Stimulated activated CD8-positive, alpha-beta memory T cell treated with anti-CD3 and anti-CD28 coated beads, Interleukin-15, amount 100 ng/mL, for 24 hours (primary cell): Measurements from ENCODE around the gene ADARB2.

ENCODE experiments used
- DNase-seq: peaks from one replicate; pipeline ENCODE4 v3.0.0-alpha.2; 2020; ENCODE audit warnings: low read depth

The ADARB2 gene

GRCh38 chr10:1153805-1154351 lies 583.4 kb downstream of the ADARB2 start:
- no peak for DNase-seq

GRCh38 chr10:1153251-1153763 lies 584.0 kb downstream of the ADARB2 start:
- no peak for DNase-seq

GRCh38 chr10:1152386-1153250 lies 584.7 kb downstream of the ADARB2 start:
- no peak for DNase-seq

GRCh38 chr10:1151076-1152033 lies 586.0 kb downstream of the ADARB2 start:
- DNase-seq = no peak

- DNase-seq = no peak
Observed at GRCh38 chr10:1150638-1150955, 586.7 kb downstream of the ADARB2 start.

GRCh38 chr10:1149793-1150637 lies 587.3 kb downstream of the ADARB2 start:
- DNase-seq = no peak

GRCh38 chr10:1148855-1149605 lies 588.3 kb downstream of the ADARB2 start:
- no peak for DNase-seq

- DNase-seq = no peak
Observed at GRCh38 chr10:1147810-1148209, 589.5 kb downstream of the ADARB2 start.

GRCh38 chr10:1142596-1142995 lies 594.7 kb downstream of the ADARB2 start:
- DNase-seq = no peak

GRCh38 chr10:1141701-1142100 lies 595.6 kb downstream of the ADARB2 start:
- no peak for DNase-seq

GRCh38 chr10:1141261-1141660 lies 596.1 kb downstream of the ADARB2 start:
- DNase-seq = no peak

GRCh38 chr10:1138529-1138928 lies 598.8 kb downstream of the ADARB2 start:
- DNase-seq = no peak

- DNase-seq = no peak
Observed at GRCh38 chr10:1137499-1138163, 599.7 kb downstream of the ADARB2 start.

GRCh38 chr10:1136268-1136667 lies 601.1 kb downstream of the ADARB2 start:
- DNase-seq = no peak

GRCh38 chr10:1134156-1134555 lies 603.2 kb downstream of the ADARB2 start:
- DNase-seq = no peak

GRCh38 chr10:1133495-1134045 lies 603.8 kb downstream of the ADARB2 start:
- no peak for DNase-seq

- DNase-seq = no peak
Observed at GRCh38 chr10:1132584-1132983, 604.7 kb downstream of the ADARB2 start.

GRCh38 chr10:1130995-1131790 lies 606.1 kb downstream of the ADARB2 start:
- DNase-seq = no peak

- DNase-seq = no peak
Observed at GRCh38 chr10:1130226-1130625, 607.1 kb downstream of the ADARB2 start.
